Fibroblast of lung (primary cell): Measurements from ENCODE around the gene FBXW5. TPM values are rescaled to one million over a fixed set of nuclear protein-coding genes. Genes with fewer than 3 reads are reported as not detected.

ENCODE experiments used
- DNase-seq, 2 donors: peaks; one replicate each; pipeline versions ENCODE4 v3.0.0 to v3.0.0-alpha.2; 2010; ENCODE audit warnings: low read depth in 2 of 2
- H2AFZ ChIP-seq: 2 replicates; pipeline ENCODE4 v1.5.1; 2012; ENCODE audit warnings: low read length, control low read depth, inconsistent platforms
- H3K27ac ChIP-seq: 2 replicates; pipeline ENCODE4 v1.5.1; 2011; ENCODE audit warnings: low read length, control low read depth; ENCODE audit not compliant: insufficient read depth
- H3K27me3 ChIP-seq: 2 replicates; pipeline ENCODE4 v1.5.1; 2011; ENCODE audit warnings: mild to moderate bottlenecking, low read length; ENCODE audit not compliant: control insufficient read depth, insufficient read depth
- H3K36me3 ChIP-seq: 2 replicates; pipeline ENCODE4 v1.5.1; 2011; ENCODE audit warnings: low read length; ENCODE audit not compliant: control insufficient read depth, insufficient read depth
- H3K4me1 ChIP-seq: 2 replicates; pipeline ENCODE4 v1.5.1; 2011; ENCODE audit warnings: low read length; ENCODE audit not compliant: control insufficient read depth, insufficient read depth; ENCODE audit errors: extremely low read depth
- H3K4me2 ChIP-seq: 2 replicates; pipeline ENCODE4 v1.5.1; 2011; ENCODE audit warnings: low read length, control low read depth; ENCODE audit not compliant: insufficient read depth; ENCODE audit errors: extremely low read depth
- H3K4me3 ChIP-seq, 4 experiments: fragments of 200-600 bp in 1 of 4; sonication (generic) in 1 of 4; replicated peaks in 1 of 4; 2 replicates each; pipeline ENCODE4 v1.5.1; 2011 to 2016; ENCODE audit warnings: low read length in 4 of 4, low read depth in 3 of 4, mild to moderate bottlenecking in 3 of 4, control low read depth in 2 of 4, inconsistent platforms in 1 of 4, mixed read lengths in 1 of 4; ENCODE audit not compliant: insufficient read depth in 1 of 4; ENCODE audit errors: control extremely low read depth in 1 of 4
- H3K79me2 ChIP-seq: 2 replicates; pipeline ENCODE4 v1.5.1; 2012; ENCODE audit warnings: mild to moderate bottlenecking, low read length, inconsistent platforms; ENCODE audit not compliant: control insufficient read depth, insufficient read depth
- H3K9ac ChIP-seq: 2 replicates; pipeline ENCODE4 v1.5.1; 2011; ENCODE audit warnings: mild to moderate bottlenecking, low read length, control low read depth; ENCODE audit not compliant: insufficient read depth
- H3K9me3 ChIP-seq: 2 replicates; pipeline ENCODE4 v1.5.1; 2012; ENCODE audit warnings: low read depth, low read length; ENCODE audit not compliant: control insufficient read depth, insufficient read depth
- H4K20me1 ChIP-seq: 2 replicates; pipeline ENCODE4 v1.5.1; 2011; ENCODE audit warnings: low read length; ENCODE audit not compliant: control insufficient read depth, insufficient read depth; ENCODE audit errors: extremely low read depth
- EZH2 ChIP-seq: IDR thresholded peaks from 2 replicates; pipeline ENCODE4 v1.5.1; 2012; ENCODE audit warnings: low read length, control low read depth, mild to moderate bottlenecking; ENCODE audit errors: missing control alignments
- polyA plus RNA-seq, 2 donors: library from polyadenylated mRNA; depleted of rRNA in 1 of 2; stranded (reverse) in 1 of 2; unstranded in 1 of 2; fragments of >200 nt; gene quantifications; 2 replicates each; pipeline ENCODE4 v1.2.1, GENCODE V29; 2011 to 2012; ENCODE audit warnings: missing spikeins in 1 of 2
- total RNA-seq: library from RNA; depleted of rRNA; stranded (reverse); fragments of >200 nt; gene quantifications from 2 replicates; pipeline ENCODE4 v1.2.1, GENCODE V29; 2014
- TF ChIP-seq, protein P1 (sequence below), 2 donors: IDR thresholded peaks in 1 of 2; conservative IDR thresholded peaks in 1 of 2; 1 replicate in 1 of 2; 2 replicates in 1 of 2; pipeline ENCODE4 v1.5.1; 2011 to 2012; ENCODE audit warnings: low read length in 2 of 2, control low read depth in 1 of 2, inconsistent platforms in 1 of 2, low read depth in 1 of 2, mild to moderate bottlenecking in 1 of 2

The FBXW5 gene
- total and polyA plus RNA-seq, 2 donors (not counting 1 experiment from before 2014, with no cell fraction given), result 31.3 to 166 TPM

DNA sequence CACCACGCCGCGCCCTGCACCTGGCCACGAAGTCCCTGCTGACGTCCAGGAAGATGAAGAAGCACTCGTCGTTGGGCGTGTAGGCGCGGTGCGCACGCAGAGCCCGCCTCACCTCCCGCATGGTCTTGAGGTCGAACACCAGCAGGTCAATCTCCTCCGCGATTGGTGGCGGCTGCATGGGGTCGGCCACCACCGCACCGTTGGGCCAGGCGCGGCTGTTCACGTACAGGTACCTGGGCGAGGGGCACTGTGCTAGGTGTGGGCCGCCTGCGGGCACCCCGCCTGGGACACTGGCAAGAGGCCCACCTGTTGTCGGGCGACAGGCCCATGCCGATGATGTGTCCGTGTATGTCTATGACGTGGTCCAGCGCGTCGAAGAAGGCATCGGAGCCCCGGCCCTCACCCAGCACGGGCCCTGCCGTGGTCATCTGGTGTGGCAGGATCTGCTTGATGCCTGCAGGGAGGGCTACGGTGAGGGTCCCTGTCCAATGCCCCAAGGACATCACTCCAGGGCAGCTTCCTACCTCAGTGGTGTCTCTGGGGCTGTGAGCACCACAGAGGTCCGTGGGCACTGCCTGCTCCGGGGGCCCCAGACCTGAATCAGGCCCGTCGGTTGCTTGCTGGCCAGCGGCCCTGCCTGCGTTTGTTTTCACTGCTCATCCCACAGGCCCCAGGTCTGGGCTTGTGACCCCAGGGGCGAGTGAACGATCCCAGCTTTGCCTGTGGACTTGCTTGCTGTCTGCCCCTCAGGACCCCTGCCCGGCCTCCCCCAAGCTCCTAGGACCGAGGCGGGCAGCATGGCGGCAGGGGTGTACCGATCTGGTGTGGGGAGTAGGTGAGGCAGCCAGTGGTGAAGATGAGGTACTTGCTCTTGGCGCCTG lies 3.1 kb downstream of the FBXW5 start:
- no peak overlapping the region for H3K4me3 ChIP-seq
- H2AFZ ChIP-seq, result no peak overlapping the region
- H4K20me1 ChIP-seq, result no peaks in the 10 kb centered on the region
- H3K36me3 ChIP-seq, result peaks cover 38% of the 10 kb centered on the region
- H3K27ac ChIP-seq, result no peak overlapping the region
- no peak overlapping the region for H3K4me2 ChIP-seq
- H3K9ac ChIP-seq, result no peak overlapping the region
- H3K4me1 ChIP-seq, result peaks cover 2% of the 10 kb centered on the region
- peaks cover 23% of the 10 kb centered on the region for H3K79me2 ChIP-seq
- no peaks in the 10 kb centered on the region for H3K9me3 ChIP-seq
- no peak for DNase-seq
- TF ChIP-seq, protein P1, sequence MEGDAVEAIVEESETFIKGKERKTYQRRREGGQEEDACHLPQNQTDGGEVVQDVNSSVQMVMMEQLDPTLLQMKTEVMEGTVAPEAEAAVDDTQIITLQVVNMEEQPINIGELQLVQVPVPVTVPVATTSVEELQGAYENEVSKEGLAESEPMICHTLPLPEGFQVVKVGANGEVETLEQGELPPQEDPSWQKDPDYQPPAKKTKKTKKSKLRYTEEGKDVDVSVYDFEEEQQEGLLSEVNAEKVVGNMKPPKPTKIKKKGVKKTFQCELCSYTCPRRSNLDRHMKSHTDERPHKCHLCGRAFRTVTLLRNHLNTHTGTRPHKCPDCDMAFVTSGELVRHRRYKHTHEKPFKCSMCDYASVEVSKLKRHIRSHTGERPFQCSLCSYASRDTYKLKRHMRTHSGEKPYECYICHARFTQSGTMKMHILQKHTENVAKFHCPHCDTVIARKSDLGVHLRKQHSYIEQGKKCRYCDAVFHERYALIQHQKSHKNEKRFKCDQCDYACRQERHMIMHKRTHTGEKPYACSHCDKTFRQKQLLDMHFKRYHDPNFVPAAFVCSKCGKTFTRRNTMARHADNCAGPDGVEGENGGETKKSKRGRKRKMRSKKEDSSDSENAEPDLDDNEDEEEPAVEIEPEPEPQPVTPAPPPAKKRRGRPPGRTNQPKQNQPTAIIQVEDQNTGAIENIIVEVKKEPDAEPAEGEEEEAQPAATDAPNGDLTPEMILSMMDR (conservative IDR thresholded peaks at IDR 0.05 in 1 of 2, IDR thresholded peaks at IDR 0.05 in 1 of 2; ENCODE audit: low read depth in 1 of 2, low read length in 2 of 2), result no peak
- no peak for TF ChIP-seq EZH2
- H3K27me3 ChIP-seq, result no peaks in the 10 kb centered on the region

DNA sequence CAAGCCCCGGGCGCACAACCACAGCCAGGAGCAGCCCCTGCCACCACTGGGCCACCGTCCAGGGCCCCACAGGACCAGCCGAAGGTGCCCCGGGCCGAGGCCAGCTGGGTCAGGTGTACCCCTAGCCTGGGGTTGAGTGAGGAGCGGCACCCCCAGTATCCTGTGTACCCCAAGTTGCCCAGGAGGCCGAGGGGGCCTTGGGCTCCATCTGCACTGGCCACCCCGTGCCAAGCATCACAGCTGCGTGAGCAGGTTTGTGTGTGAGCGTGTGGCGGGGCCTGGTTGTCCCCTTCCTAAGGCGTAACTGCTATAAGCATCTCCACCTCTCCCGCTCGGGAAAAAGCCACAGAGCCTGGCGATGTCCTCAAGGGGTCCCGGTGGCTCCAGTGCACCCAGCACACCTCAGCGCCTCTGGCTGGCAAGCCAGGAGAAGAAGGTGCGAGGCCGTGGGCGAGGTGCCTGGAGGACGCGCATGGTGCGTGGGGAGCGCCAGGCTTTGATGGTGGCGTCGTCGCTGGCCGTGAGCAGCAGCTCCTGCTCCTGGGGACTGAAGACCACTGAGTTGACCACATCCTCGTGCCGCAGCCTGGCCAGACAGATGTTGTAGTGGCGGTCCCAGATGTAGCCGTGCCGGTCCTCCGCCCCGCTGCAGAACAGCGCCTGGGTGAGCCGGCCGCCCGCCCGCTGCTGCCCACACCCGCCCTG lies 3.9 kb downstream of the FBXW5 start:
- no peaks in the 10 kb centered on the region for H4K20me1 ChIP-seq
- H3K36me3 ChIP-seq, result peaks cover 38% of the 10 kb centered on the region
- no peak overlapping the region for H3K9ac ChIP-seq
- no peaks in the 10 kb centered on the region for H3K27me3 ChIP-seq
- H3K4me1 ChIP-seq, result peaks cover 2% of the 10 kb centered on the region
- TF ChIP-seq, protein P1 (conservative IDR thresholded peaks at IDR 0.05 in 1 of 2, IDR thresholded peaks at IDR 0.05 in 1 of 2; ENCODE audit: low read depth in 1 of 2, low read length in 2 of 2), result no peak
- no peak for TF ChIP-seq EZH2
- H3K27ac ChIP-seq, result no peak overlapping the region
- no peaks in the 10 kb centered on the region for H3K9me3 ChIP-seq
- no peak overlapping the region for H2AFZ ChIP-seq
- H3K4me3 ChIP-seq, result no peak overlapping the region
- H3K79me2 ChIP-seq, result peaks cover 23% of the 10 kb centered on the region
- DNase-seq, result no peak
- no peak overlapping the region for H3K4me2 ChIP-seq

DNA sequence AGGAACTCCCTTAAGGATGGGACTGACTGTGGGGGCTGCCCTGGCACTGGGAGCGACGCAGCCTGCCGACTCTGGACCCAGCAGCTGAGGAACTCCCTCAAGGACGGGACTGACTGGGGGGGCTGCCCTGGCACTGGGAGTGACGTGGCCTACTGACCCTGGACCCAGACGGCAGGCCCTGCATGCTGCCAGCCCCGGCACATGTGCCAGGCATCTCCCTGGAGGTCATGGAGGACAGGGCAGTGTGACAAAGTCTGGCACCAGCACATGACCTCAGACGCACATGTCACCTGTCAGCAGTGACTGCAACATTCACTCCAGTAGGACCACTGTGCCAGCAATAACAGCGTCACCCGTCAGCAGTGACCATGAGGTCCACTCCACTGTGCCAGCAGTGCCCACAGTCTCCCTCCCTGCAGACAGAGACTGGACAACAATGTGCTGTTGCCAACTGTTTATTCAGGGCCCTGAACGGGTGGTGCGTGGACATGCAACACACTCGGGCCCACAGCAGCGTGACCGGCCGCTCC lies 4.5 kb downstream of the FBXW5 start:
- no peaks in the 10 kb centered on the region for H3K27me3 ChIP-seq
- peaks cover 2% of the 10 kb centered on the region for H3K4me1 ChIP-seq
- no peaks in the 10 kb centered on the region for H3K9me3 ChIP-seq
- no peak overlapping the region for H3K9ac ChIP-seq
- H3K4me2 ChIP-seq, result no peak overlapping the region
- H2AFZ ChIP-seq, result no peak overlapping the region
- H3K4me3 ChIP-seq, result no peak overlapping the region
- TF ChIP-seq, protein P1 (conservative IDR thresholded peaks at IDR 0.05 in 1 of 2, IDR thresholded peaks at IDR 0.05 in 1 of 2; ENCODE audit: low read depth in 1 of 2, low read length in 2 of 2), result no peak
- no peak for TF ChIP-seq EZH2
- no peaks in the 10 kb centered on the region for H4K20me1 ChIP-seq
- peaks cover 38% of the 10 kb centered on the region for H3K36me3 ChIP-seq
- DNase-seq, result no peak
- no peak overlapping the region for H3K27ac ChIP-seq
- peaks cover 23% of the 10 kb centered on the region for H3K79me2 ChIP-seq
